Right atrium auricular region (tissue), 2 donors: Measurements from ENCODE around the gene BCAP31. TPM values are rescaled to one million over a fixed set of nuclear protein-coding genes. Genes with fewer than 3 reads are reported as not detected.
"Not testable (repeated sequence)": the region's sequence is repeated elsewhere in the genome, so short reads cannot be mapped to it uniquely, and the experiment has no call there.

Source experiments
- DNase-seq: peaks from one replicate; pipeline ENCODE4 v3.0.0-alpha.2; 2019; ENCODE audit warnings: low spot score
- H3K27ac ChIP-seq, 2 donors: fragments of 200-600 bp; sonication (generic); 1 replicate in 1 of 2; 2 replicates in 1 of 2; pipeline ENCODE4 v1.5.1; 2016 to 2019
- H3K27me3 ChIP-seq, 2 donors: fragments of 200-600 bp; sonication (generic); one replicate each; pipeline versions ENCODE4 v1.5.1 to v1.6.0; 2017 to 2019
- H3K36me3 ChIP-seq: fragments of 200-600 bp; sonication (generic); one replicate; pipeline ENCODE4 v1.5.1; 2016
- H3K4me1 ChIP-seq, 2 donors: fragments of 200-600 bp; sonication (generic); one replicate each; pipeline versions ENCODE4 v1.5.1 to v1.6.0; 2017 to 2019
- H3K4me3 ChIP-seq, 2 donors: fragments of 200-600 bp; sonication (generic); 1 replicate in 1 of 2; 2 replicates in 1 of 2; pipeline ENCODE4 v1.5.1; 2017 to 2019; ENCODE audit warnings: mild to moderate bottlenecking in 1 of 2, moderate library complexity in 1 of 2
- H3K9me3 ChIP-seq, 2 donors: fragments of 200-600 bp; sonication (generic); one replicate each; pipeline ENCODE4 v1.5.1; 2019
- total RNA-seq, 2 donors: library from RNA; depleted of rRNA; stranded (reverse); fragments of >200 nt; gene quantifications; one replicate each; pipeline ENCODE4 v1.1.0, GENCODE V29; 2016
- TF ChIP-seq, protein P1 (sequence below), 2 donors: fragments of 200-600 bp; sonication (generic); IDR thresholded peaks; one replicate each; pipeline ENCODE4 v1.5.1; 2019; ENCODE audit warnings: antibody characterized with exemption in 2 of 2

The BCAP31 gene
- total RNA-seq, 2 donors from 2014 or later, result 86.3 to 109 TPM

GRCh38 chrX:153703036-153703370 is 21.2 kb downstream of the BCAP31 start:
- DNase-seq, result no peak
- peak overlapping the region; percentile 73 to 78 for H3K27ac ChIP-seq

DNA sequence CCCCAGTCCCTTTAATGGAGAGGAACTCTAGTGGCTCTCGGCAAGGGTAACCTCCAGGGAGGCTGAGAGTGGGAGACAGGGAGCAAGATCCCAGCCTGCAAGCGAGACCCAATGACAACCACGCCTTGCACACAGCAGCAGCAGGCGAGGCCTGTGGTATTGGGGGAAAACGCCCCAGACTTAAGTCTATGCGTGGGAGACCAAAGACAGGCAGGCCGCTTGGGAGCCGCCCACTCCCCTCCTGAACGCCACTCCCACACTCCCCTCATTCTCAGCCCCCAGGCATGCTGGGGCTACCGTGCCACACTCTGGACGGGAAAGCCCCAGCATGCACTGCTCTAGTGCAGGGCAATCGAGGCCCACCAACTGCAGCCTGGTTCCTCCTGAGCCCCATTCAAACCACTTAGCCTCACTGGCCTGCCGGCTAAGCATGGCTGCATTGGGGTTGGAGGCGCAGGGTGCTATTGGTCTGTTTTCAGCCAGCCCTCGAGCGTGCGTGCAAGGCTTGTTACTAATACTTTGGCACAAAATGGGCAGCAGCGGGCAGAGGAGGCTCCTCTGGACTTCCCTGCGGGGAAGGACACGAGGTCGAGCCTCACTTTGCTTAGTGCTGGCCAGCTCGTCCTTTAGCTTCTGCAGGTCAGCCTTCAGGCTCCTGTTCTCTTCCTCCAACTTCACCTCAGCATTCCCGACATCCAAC is 21.7 kb downstream of the BCAP31 start:
- H3K36me3 ChIP-seq, result peaks cover 11% of the 10 kb centered on the region
- H3K9me3 ChIP-seq, result no peaks in the 10 kb centered on the region
- no peaks in the 10 kb centered on the region for H3K27me3 ChIP-seq
- no peak overlapping the region for H3K4me3 ChIP-seq
- TF ChIP-seq, protein P1, sequence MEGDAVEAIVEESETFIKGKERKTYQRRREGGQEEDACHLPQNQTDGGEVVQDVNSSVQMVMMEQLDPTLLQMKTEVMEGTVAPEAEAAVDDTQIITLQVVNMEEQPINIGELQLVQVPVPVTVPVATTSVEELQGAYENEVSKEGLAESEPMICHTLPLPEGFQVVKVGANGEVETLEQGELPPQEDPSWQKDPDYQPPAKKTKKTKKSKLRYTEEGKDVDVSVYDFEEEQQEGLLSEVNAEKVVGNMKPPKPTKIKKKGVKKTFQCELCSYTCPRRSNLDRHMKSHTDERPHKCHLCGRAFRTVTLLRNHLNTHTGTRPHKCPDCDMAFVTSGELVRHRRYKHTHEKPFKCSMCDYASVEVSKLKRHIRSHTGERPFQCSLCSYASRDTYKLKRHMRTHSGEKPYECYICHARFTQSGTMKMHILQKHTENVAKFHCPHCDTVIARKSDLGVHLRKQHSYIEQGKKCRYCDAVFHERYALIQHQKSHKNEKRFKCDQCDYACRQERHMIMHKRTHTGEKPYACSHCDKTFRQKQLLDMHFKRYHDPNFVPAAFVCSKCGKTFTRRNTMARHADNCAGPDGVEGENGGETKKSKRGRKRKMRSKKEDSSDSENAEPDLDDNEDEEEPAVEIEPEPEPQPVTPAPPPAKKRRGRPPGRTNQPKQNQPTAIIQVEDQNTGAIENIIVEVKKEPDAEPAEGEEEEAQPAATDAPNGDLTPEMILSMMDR (IDR thresholded peaks at IDR 0.05), result no peak
- DNase-seq, result no peak
- H3K4me1 ChIP-seq, result peaks cover 0 to 12% of the 10 kb centered on the region in 2 donors
- peak overlapping the region; percentile 73 to 78 for H3K27ac ChIP-seq

More at GRCh38 chrX:153703036-153703370, 21.2 kb downstream of the BCAP31 start:
- TF ChIP-seq, protein P1 (IDR thresholded peaks at IDR 0.05), result no peak
- Histone ChIP-seq H3K4me3 (no peak overlapping the region), H3K9me3 (no peaks in the 10 kb centered on the region), H3K4me1 (peaks cover 0 to 12% of the 10 kb centered on the region in 2 donors), H3K36me3 (peaks cover 11% of the 10 kb centered on the region), H3K27me3 (no peaks in the 10 kb centered on the region)

- Histone ChIP-seq H3K9me3 (no peaks in the 10 kb centered on the region), H3K27ac (peak overlapping the region in 1 of 2 donors; percentile 75), H3K4me1 (peaks cover 0 to 12% of the 10 kb centered on the region in 2 donors), H3K36me3 (peaks cover 11% of the 10 kb centered on the region), H3K4me3 (no peak overlapping the region), H3K27me3 (no peaks in the 10 kb centered on the region)
- TF ChIP-seq, protein P1 (IDR thresholded peaks at IDR 0.05), result no peak
- DNase-seq, result no peak
Measured at GRCh38 chrX:153701706-153702105, 22.5 kb downstream of the BCAP31 start.

DNA sequence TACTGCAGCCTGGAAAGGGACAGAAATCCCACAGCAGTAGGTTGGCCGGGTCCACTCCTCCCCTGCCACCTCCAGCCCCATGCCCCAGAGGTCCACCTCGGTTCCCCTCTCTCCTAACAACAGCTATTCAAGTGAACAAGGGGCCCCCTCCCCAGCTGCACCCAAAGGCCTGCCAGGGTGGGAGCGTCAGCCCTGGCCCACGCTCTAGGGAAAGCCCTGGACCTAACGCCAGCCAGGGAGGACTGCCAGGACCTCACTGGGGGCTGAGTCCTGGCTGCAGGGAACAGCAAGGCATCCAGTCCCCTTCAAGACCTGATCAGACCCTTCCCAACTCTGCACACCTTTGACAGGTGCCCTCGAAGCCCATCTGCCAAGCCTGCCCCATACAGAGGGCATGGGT is 23.2 kb downstream of the BCAP31 start:
- H3K4me1 ChIP-seq, result peaks cover 0 to 12% of the 10 kb centered on the region in 2 donors
- TF ChIP-seq, protein P1 (IDR thresholded peaks at IDR 0.05), result no peak

DNA sequence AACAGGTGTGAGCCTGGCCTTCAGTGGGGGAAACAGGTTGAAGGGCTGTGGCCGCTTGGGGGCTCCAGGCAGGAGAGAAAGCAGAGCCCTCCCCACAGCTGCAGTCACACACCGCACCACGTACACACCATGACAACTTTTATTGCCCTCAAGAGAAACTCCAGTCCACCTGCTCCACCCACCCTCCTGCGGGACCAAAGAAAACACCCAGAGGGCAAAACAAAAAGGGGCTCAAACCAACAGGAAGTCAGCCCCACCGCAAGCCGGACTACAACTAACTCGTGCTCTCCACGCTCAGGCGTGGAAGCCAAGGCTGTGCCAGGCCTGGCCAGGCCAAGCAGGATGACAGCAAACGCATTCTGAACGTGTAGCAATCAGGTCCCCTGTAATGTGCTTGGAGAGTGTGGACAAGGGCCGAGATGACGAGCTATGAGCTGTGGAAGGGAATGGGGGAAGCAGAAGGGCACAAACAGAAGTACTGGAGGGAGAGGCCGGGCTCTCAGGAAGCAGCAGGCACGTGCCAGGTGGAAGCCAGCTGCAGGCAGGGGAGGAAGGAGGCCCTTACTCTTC is 23.7 kb downstream of the BCAP31 start:
- peaks cover 0 to 12% of the 10 kb centered on the region in 2 donors for H3K4me1 ChIP-seq
- no peaks in the 10 kb centered on the region for H3K9me3 ChIP-seq
- H3K27ac ChIP-seq, result peak overlapping the region; percentile 71 to 75
- H3K27me3 ChIP-seq, result no peaks in the 10 kb centered on the region
- DNase-seq, result no peak
- peaks cover 11% of the 10 kb centered on the region for H3K36me3 ChIP-seq
- TF ChIP-seq, protein P1 (IDR thresholded peaks at IDR 0.05), result no peak
- no peak overlapping the region for H3K4me3 ChIP-seq

More for the DNA sequence above, 23.2 kb downstream of the BCAP31 start:
- Histone ChIP-seq H3K9me3 (no peaks in the 10 kb centered on the region), H3K4me3 (no peak overlapping the region), H3K27me3 (no peaks in the 10 kb centered on the region), H3K36me3 (peaks cover 11% of the 10 kb centered on the region), H3K27ac (peak overlapping the region; percentile 71 to 75)
- no peak for DNase-seq

GRCh38 chrX:153699784-153700371 is 24.3 kb downstream of the BCAP31 start:
- DNase-seq, result not testable (repeated sequence)

DNA sequence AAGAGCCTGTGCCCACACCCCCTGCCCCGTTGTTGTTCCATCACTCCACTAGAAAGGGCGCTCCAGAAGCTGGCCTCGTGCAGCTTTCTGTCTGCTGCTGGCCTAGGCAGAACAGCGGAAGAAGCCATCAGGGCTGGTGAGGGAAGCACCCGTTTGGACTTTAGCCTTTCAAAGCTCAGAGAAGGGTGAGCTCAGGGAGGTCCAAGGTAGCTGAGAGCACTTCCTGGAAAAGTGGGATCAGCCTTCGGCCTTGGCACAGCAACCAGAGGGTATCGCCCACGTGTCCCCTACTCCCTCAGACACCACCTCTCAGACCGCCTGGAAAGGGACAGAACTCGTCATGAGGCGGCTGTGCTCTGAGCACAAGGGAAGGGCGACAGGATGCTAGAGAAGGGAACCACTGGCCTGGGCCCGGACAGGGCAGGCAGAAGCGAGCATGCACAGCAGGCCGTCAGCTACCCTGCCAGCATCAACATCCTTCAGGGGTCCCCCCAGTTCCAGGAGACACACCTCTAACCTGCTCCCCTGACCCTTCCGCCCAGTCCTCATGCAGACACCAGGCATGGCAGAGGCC is 24.9 kb downstream of the BCAP31 start:
- not testable (repeated sequence) for H3K27me3 ChIP-seq, H3K9me3 ChIP-seq, DNase-seq, H3K4me3 ChIP-seq
- Histone ChIP-seq H3K36me3 (peaks cover 16% of the 10 kb centered on the region), H3K4me1 (peaks cover 0 to 12% of the 10 kb centered on the region in 2 donors), H3K27ac (peak overlapping the region; percentile 71 to 75)

More at GRCh38 chrX:153699784-153700371, 24.3 kb downstream of the BCAP31 start:
- Histone ChIP-seq H3K36me3 (peaks cover 12% of the 10 kb centered on the region), H3K27ac (peak overlapping the region; percentile 71 to 75), H3K4me1 (peaks cover 0 to 12% of the 10 kb centered on the region in 2 donors)
- H3K4me3 ChIP-seq, H3K27me3 ChIP-seq, H3K9me3 ChIP-seq: not testable (repeated sequence)
